HG03571 (cell line): ENCODE measurements around the gene PROM1.

Experiments
- ATAC-seq: cut with Tn5 transposase; IDR thresholded peaks from one replicate; pipeline ENCODE4 v1.9.1; 2021; ENCODE audit not compliant: unreplicated experiment

PROM1 gene

GRCh38 chr4:16083241-16084191 is at the start of gene PROM1:
PROM1 (minus strand) TSS chr4:16084023; CDS start chr4:16075906, 8,117 bp downstream.
- no peak for ATAC-seq

GRCh38 chr4:16133406-16133805 is 49.6 kb upstream of the PROM1 start:
- ATAC-seq: no peak

GRCh38 chr4:16131293-16131692 is 47.5 kb upstream of the PROM1 start:
- no peak for ATAC-seq

GRCh38 chr4:16129336-16129735 is 45.5 kb upstream of the PROM1 start:
- ATAC-seq: no peak

- ATAC-seq: no peak
Observed at GRCh38 chr4:16126714-16127113, 42.9 kb upstream of the PROM1 start.

- ATAC-seq: no peak
Observed at GRCh38 chr4:16125571-16126445, 42.0 kb upstream of the PROM1 start.

GRCh38 chr4:16124232-16124631 is 40.4 kb upstream of the PROM1 start:
- ATAC-seq: no peak

- ATAC-seq: no peak
Observed at GRCh38 chr4:16123356-16124084, 39.7 kb upstream of the PROM1 start.

GRCh38 chr4:16122784-16123183 is 39.0 kb upstream of the PROM1 start:
- no peak for ATAC-seq

- no peak for ATAC-seq
Observed at GRCh38 chr4:16122308-16122711, 38.5 kb upstream of the PROM1 start.

GRCh38 chr4:16120720-16121119 is 36.9 kb upstream of the PROM1 start:
- ATAC-seq: peak; percentile 64

- ATAC-seq: no peak
Observed at GRCh38 chr4:16119981-16120380, 36.2 kb upstream of the PROM1 start.

- ATAC-seq: no peak
Observed at GRCh38 chr4:16118090-16118489, 34.3 kb upstream of the PROM1 start.

- no peak for ATAC-seq
Observed at GRCh38 chr4:16117164-16117563, 33.3 kb upstream of the PROM1 start.

GRCh38 chr4:16116493-16116990 is 32.7 kb upstream of the PROM1 start:
- ATAC-seq: no peak

GRCh38 chr4:16116019-16116418 is 32.2 kb upstream of the PROM1 start:
- ATAC-seq: no peak

GRCh38 chr4:16114546-16114945 is 30.7 kb upstream of the PROM1 start:
- ATAC-seq: no peak

GRCh38 chr4:16113741-16114140 is 29.9 kb upstream of the PROM1 start:
- ATAC-seq: no peak

GRCh38 chr4:16111533-16111932 is 27.7 kb upstream of the PROM1 start:
- ATAC-seq: no peak

GRCh38 chr4:16110661-16111290 is 27.0 kb upstream of the PROM1 start:
- ATAC-seq: no peak
